Activated CD8-positive, alpha-beta memory T cell treated with anti-CD3 and anti-CD28 coated beads, Interleukin-2, amount 50 U/mL, for 4 hours (primary cell): ENCODE results near the gene TCOF1.

ENCODE experiments used
- DNase-seq: peaks from one replicate; pipeline ENCODE4 v3.0.0-alpha.2; 2020

TCOF1 gene

DNA sequence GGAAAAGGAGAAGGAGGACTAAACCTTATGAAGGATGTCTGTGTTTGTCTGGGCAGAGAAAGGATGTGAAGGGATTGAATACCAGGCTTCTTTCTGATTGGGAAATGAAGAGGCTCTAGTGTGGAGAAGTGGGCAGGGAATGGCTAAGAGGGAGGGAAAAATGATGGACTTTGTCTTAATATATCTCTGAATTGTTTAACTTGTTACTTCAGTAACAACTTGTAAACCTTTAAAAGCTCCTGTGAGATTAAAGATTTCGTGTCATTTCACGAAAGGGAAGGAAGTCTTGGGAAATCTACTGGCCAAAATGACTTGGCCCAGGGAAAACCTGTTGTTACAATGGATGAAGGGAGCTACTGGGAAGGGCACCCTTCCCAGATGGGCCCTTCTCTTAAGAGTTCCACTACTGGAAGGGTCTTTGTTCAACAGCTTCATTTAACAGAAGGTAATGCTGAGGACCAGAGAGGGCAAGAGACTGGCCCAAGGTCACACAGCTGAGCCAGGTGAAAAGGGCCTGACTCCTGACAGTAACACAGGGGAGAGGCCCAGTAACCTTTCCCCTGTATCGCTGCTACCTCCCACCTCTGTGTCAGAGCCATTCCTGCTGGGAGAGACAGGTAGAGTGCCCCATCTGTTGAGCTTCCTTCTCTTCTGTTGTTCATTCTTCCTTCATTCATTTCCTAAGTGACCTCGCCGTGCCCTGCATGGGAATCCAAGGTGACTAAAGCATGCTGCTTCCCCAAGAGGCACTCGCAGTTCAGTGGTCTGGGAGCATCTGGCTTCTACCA lies 5.1 kb upstream of the TCOF1 start:
- no peak for DNase-seq

DNA sequence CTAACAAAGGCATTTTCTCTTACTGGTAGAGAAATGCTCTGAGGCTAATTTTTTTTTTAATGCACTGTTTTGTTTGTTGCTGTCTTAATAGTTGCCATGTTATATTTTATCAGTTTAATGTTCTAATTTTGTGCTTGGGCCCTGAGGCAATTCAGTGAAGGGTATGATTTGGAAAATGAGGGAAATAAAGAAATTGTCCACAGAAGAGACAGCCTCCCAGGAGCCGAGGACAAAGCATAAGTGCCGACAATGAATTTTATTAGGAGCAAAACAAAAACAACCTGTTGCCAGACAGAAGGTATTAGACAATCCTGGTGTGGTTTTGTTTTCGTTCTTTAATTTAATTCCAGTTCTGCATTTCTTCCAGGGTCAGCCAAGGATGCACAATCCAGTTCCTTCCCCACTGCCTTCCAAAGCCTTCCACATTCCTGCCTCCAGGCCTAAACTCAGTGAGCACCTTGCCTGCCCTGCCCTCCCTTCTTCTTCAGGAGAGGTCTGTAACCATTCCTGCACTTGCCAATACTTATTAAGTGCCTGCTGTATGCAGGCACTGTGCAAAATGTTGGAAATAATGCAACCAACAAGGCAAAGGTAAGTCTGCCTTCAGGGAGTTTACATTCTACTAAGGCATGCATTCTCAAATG lies 4.3 kb upstream of the TCOF1 start:
- DNase-seq: no peak

DNA sequence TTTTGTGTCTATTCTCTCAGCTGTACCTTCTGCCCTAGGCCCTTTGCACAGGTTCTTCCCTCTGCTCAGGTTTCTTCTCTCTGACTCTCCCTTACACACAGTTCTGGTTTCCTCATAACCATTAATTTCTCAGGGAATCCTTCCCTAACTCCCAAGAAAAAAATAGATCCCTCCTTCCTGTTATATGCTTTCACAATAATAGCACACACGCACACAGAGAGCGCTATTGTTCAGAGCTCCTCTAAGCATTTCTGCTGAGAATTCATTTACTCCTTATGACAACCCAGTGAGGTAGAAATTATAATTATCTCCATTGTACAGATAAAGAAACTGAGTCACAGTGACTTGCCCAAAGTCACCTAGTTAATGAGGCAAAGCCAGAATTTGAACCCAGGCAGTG lies 1.7 kb upstream of the TCOF1 start:
- DNase-seq: no peak

DNA sequence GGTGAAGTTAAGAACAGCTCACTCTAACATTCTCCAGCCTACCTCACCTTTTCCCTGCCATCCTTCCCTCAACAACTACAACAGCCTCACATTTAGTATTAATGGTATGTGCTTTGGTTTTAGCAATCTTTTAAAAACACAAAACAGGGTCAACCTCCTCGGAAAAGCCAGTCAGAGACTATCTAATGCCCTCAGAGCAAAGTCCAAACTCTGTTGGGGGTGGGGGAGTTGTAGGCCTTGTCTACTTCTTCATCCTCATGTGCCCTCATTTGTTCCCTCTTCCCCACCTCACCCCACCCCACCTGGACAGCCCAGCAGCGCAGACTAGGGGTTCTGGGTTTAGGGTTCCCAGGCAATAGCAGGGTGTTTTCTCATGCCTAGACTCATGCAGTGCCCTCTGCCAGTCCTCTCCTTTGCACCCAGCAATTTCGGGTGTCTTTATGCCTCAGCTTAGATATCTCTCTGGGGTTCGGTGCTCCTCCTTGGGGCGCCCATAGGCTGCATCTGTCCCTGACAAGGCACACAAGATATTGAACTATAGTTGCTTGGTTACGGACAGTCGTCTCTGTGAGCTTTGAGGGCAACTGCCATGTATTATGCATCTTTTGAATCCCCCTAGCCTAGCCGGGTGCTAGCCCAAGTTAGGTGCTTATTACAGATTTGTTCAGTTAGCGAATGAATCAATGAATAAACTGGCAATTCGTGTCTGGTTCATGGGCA lies 762 bp upstream of the TCOF1 start:
- no peak for DNase-seq

DNA sequence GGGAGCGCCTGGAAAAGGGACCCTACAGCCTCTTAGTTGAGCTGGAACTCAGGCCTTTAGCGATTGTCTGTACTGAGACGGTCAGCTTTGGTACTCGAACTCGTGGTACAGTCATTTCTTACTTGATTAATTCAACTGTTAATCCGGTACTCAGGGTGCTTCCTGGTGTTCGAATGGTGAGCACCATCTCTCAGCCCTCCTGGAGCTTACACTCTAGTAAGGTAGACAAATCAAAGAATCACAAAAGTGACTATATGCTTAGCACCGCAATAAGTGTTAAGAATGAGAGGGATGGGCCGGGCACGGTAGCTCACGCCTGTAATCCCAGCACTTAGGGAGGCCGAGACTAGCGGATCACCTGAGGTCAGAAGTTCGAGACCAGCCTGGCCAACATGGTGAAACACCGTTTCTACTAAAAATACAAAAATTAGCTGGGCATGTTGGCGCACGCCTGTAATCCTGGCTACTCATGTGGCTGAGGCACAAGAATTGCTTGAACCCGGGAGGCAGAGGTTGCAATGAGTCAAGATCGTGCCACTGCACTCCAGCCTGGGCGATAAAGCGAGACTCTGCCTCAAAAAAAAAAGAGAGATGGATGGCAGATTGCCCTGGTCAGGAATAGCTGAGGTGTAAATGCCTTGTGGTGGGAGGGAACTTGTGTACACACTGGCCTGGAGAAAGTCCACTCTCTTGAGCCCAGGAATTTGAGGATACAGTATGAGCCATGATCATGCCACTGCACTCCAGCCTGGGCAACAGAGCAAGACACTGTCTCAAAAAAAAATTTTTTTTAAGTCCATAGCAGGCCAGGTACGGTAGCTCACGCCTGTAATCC lies 981 bp downstream of the TCOF1 start:
- no peak for DNase-seq

DNA sequence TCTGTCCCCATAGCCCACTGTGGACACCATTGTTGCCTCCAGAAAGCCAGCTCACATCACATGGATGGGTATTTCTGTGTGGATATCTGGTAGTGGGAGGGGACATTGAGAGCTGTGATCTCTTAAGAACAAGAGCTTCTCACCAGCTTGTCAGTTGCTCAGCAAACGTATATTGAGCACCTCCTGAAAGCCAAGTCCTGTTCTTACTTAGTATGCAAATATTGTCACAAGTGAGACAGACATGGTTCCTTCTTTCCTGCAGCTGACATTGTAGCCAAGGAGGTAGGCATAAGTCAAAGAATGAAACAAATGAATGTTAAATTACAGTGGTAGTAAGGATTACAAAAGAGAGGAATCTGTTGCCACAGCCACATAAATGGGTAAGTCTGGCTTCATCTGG lies 3.8 kb downstream of the TCOF1 start:
- DNase-seq: no peak

DNA sequence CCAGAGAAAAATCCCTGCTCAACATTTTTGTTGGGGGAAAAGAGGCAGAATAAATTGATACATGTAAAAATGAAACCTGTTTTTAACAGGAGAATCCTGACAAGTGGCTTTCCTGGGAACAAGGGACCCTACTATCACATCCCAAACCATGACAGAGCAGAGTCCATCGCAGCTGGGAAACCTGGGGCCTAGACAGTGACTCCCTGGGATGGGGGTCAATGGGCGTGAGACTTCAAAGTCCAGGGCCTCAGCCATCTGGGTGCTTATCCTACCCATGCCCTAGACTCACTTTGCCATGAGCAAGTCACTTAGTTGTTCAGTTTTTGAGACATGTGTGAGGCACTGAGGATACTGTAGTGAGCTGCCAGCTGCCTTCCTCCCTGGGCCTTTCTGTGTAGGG lies 5.7 kb downstream of the TCOF1 start:
- DNase-seq: no peak

DNA sequence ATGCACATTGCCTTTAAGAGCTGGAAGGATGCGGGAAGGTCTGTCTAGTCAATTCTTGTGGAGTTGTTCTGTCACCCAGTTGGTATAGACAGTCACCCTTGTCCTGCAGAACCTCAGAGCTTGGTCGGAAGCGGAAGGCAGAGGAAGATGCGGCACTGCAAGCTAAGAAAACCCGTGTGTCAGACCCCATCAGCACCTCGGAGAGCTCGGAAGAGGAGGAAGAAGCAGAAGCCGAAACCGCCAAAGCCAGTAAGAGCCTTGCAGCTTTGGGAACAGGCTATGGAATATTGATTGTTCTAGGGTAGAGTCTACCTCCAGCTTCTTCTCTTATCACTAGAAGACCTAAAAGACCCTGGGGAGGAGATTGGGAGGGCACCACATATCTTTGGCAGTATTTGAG lies 6.5 kb downstream of the TCOF1 start:
- DNase-seq: no peak

DNA sequence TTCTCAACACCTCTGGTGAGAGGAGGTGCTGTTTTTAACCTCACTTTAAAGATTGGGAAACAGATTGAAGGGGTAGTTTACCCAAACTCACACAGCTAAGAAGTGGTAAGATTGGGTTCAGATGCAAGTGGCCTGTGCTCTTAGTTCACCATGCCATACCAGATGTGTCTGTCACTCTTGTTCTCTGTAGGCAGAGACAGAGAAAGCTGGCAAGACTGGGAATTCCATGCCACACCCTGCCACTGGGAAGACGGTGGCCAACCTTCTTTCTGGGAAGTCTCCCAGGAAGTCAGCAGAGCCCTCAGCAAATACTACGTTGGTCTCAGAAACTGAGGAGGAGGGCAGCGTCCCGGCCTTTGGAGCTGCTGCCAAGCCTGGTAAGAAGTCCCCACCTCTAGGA lies 11.0 kb downstream of the TCOF1 start:
- DNase-seq: no peak

DNA sequence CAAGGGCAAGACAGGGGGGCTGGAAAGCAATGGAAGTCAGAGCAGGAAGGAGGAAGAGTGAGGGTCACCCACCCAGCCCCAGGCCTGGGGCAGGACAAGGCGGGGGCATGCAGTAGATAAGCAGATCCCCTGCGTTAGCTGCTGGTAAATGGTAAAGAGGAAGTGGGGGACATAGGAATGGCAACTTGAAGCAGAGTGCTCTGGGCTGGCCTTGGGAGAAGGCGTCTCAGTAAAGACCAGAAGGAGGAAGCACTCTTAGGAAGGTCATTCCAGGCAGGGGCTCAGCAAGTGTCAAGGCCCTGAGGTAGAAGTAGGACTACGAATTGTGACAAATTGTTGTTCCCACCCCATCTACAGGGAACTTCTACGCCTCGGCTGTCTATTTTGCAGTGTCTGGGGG lies 15.1 kb downstream of the TCOF1 start:
- no peak for DNase-seq

DNA sequence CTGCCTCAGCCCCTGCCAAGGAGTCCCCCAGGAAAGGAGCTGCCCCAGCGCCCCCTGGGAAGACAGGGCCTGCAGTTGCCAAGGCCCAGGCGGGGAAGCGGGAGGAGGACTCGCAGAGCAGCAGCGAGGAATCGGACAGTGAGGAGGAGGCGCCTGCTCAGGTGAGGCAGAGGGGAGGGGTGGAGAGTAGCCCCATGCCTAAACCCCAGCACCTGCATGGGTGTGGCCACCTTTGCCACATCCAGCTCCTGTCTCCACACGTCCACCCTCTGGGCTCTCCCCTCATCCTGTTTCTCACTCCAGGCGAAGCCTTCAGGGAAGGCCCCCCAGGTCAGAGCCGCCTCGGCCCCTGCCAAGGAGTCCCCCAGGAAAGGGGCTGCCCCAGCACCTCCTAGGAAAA lies 17.2 kb downstream of the TCOF1 start:
- DNase-seq: no peak

DNA sequence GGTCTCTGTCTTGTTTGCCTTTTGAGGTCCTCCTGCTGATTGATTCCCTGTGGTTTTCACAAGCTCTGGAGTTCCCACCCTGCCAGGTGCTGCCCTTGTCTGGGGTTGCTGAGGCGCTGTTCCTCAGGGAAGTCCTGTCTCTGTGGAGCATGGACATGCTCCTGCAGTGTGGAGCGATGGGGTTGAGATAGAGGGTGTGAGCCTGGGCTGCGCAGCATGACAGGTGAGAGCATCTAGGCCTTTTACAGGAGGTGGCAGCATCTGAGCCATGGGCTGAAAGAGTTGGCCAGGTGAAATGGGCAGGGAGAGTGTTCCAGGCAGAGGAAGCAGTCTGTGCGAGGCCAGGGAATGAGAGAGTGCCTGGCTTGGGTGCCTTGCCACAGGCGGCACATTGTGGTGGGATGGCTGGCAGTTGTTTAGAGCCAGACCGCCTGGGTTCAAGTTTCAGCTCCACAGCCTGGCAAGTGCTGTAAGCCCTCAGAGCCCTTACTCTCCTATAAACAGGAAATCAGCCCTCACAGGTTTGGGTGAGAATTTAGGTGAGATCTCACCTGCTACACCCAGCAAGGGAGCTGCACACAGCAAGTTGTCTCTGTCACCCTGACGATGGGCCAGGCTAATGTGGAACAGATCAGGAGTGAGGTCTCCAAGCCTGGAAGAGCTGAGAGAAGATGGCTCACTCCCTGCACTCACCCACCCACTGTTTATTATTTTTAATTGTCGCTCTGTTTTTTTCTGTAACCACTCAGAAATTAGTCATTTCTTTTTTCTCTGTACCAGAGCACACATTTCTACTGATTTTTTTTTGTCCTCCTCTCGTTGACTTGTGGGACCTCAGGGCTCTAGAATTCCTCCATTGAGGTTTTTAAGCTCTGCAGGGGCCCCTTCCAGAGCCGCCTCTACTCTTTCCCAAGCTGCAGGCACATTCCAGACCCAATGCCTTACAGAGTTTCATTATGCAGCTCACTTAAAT lies 19.6 kb downstream of the TCOF1 start:
- no peak for DNase-seq

DNA sequence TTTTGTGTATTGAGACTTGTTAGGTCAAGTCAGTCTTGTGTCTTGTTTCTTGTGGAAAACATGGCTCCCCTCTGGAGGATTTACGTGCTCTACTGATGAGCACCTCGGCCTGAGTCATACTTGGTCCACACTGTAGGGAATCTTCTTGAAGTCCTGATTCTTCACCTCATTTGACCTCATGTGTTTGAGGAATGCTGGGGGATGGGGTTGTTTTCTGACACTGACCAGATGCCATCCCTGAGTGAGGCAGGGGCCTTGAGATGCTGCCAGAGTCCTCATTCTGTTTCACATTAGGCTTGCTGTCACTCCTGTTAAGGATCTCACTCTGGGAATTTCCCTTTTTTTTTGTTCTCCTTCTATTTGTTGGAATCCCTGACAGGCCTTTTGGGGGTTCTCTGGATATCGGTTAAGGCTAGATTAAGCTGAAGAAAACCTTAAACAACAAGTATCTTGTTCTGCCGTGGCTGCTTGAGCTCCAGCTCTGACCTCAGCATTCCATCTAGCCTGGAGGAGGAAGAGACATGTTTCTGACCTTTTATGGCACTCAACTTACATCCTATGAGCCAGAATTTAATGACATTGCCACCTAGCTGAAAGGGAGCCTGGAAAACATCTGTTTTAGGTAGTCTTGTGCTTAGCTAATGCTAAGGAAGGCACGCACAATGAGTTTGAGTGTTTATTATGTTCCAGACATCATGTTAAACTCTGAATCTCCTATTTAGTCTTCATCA lies 20.6 kb downstream of the TCOF1 start:
- no peak for DNase-seq

DNA sequence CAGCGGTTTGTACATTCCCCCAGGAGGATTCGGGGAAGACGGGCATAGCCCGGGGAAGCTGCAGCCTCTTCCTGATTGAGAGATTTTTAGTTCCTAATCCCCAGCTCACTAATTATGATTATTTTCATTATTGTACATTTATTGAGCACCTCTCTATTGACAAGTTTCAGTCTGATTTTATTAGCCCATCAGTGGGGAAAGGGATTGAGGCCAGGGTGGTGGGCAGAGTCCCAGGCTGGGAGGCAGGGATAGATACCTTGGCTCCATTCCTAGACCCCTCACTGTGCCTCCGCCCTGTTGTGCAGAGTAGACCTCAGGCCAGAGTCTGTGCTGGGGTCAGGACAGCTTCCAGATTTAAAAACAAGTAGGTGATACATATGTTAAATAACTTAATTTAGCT lies 27.2 kb downstream of the TCOF1 start:
- DNase-seq: no peak

DNA sequence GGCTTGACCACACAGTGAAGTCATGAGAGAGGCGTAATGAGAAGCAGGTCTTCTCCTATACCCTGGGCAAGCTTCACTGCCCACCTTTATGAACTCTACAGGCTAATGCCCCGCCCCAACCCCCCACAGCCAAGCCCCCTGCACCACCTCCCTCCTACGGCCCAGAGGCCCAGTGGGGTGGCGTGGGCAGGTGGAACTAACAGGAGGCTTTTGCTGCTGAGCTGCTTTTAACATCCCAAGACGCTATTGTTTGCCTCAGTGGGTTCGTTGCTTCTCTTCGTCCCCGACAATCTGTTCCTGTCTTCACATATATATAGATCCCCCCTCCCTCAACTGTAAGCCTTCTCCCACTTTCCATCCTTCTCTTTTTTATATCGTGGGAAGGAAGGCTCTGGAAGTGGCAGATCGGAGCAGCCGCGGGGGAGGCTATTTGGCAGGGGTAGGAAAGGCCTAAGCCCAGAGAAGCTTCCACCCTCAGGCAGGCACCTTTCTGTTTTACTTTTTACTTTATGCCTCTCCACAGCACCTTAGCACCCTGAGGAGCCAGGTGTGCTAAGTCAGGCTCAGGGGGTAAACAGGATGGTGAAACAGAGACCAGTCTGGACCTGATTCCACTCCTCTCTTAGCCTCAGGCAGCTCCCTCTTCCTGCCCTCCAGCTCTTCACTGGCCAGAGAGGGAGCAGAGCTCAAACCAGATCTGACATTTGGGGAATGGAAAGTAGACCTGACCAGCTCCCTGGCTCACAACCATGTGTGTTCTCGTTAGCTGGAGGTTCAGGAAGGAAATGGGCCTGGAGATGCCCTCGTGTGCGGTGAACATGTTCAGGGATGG lies 28.7 kb downstream of the TCOF1 start:
- no peak for DNase-seq

DNA sequence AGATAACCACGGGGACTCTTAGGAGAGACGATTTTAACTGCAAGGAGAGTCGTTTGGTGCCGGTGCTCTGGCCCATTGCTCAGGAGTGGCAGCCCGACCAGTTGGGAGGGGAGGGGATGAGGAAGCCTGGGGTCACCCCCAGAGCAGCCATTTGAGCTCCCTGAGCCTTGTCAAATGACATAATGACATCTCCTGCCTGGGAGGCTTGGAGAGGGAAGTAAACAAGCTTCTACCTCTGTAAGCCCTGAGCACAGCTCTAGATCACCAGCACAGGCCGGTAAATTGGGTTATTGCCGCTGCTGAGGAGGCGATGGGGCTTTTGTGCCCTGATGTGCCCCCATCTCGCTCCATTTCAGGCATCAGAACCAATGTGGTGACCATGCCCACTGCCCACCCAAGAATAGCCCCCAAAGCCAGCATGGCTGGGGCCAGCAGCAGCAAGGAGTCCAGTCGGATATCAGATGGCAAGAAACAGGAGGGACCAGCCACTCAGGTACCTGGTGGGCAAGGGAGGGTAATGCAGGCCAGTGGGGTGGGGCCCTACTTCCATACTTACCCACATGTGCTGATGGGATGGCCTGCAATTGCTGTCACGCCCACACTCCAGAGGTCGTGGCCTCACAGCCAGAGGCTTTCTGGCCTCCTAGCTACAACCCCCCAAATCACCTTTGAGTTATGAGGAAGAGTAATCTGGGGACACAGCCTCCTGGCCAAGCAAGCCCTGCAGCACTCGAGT lies 32.2 kb downstream of the TCOF1 start:
- DNase-seq: no peak

DNA sequence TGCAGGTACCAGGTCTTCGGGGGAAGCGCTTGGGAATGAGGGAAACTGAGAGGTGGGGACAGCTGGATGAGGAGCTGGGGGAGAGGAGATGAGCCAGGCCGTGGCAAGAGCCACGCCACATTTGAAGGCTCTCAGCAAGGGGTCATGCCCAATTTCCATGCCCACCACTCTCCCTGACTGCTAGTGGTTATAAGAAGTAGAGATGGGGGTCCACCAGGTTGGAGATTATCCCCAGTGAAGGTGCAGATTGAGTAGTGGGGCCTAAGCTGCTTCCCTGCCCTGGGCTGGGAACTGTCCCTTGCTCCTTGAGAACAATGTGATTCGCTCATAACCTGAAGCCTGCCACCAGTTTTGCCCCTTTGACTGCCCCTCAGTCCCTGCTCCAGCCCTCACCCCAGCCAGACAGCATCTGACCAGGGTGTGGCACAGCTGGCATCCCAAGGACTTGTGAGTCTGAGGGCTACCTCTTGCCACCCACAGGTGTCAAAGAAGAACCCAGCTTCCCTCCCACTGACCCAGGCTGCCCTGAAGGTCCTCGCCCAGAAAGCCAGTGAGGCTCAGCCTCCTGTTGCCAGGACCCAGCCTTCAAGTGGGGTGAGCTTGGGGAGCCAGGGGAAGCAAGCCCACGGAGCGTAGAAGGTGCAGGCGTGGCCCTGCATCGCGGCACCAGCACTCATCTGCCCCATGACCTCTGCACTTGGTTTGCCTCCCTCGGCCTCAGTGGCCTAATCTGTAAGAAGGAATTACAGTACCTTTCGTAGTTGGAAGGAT lies 33.8 kb downstream of the TCOF1 start:
- no peak for DNase-seq

DNA sequence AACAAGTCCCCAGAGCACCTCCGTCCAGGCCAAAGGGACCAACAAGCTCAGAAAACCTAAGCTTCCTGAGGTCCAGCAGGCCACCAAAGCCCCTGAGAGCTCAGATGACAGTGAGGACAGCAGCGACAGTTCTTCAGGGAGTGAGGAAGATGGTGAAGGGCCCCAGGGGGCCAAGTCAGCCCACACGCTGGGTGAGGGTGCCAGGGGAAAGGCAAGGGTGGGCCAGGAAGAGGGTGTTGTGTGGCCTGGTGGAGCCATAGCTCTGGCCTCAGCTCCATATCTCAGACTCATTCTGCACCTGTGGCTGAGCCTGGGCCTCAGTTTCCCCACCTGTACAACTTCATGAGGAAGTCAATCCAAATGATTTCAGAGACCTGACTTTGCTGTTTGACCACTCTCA lies 34.5 kb downstream of the TCOF1 start:
- DNase-seq: no peak

DNA sequence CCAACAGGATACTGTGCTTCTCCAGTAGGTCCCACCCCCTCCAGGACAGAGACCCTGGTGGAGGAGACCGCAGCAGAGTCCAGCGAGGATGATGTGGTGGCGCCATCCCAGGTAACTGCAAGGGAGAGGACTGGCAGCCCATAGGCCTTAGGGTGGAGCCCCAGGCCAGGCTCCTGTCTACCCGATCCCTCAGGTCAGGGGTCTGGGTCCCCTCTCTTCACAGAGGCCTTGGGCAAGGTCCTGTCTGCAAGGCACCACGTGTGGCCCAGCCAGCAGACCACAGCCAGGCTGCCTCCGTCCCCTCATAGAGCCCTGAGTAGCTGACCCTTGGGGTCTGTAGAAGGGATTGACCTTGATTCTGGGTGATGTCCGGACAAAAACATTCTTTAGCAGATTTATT lies 35.2 kb downstream of the TCOF1 start:
- no peak for DNase-seq
